H1 (cell line): ENCODE results near the gene AKIRIN2. TPM values are rescaled to one million over a fixed set of nuclear protein-coding genes. Genes with fewer than 3 reads are reported as not detected.
"Not testable (repeated sequence)": the region's sequence is repeated elsewhere in the genome, so short reads cannot be mapped to it uniquely, and the experiment has no call there.

Source experiments
- CTCF ChIA-PET: fragments of 300-600 bp; sonication (Branson Sonifier 250); formaldehyde crosslinking; loops from one replicate; lab custom pipeline; 2021; ENCODE audit not compliant: partially characterized antibody; lab: Charles Lee
- POLR2A ChIA-PET: fragments of 300-600 bp; sonication (Branson Sonifier 250); formaldehyde crosslinking; loops from one replicate; lab custom pipeline; 2021; ENCODE audit warnings: inconsistent platforms; ENCODE audit not compliant: partially characterized antibody; lab: Charles Lee
- DNase-seq, 2 experiments: peaks; one replicate each; pipeline versions ENCODE4 v3.0.0 to v3.0.0-alpha.2; 2010 to 2022; ENCODE audit warnings: low spot score in 2 of 2, low read depth in 1 of 2, mixed read lengths in 1 of 2
- FAIRE-seq: peaks from 2 replicates; lab custom pipeline; 2011; peaks lifted over from hg19 to GRCh38; lab: Jason Lieb, UNC
- H2AFZ ChIP-seq: 2 replicates; pipeline ENCODE4 v1.8.1; 2012; ENCODE audit warnings: low read length, inconsistent platforms
- H2AK5ac ChIP-seq: 2 replicates; pipeline ENCODE4 v1.6.1; 2013; ENCODE audit warnings: low read depth, low read length
- H2BK120ac ChIP-seq: replicated peaks from 2 replicates; pipeline ENCODE3; 2013; ENCODE audit warnings: low read depth, low read length, inconsistent platforms
- H2BK12ac ChIP-seq: 2 replicates; pipeline ENCODE4 v1.6.1; 2013; ENCODE audit warnings: low read depth, low read length
- H2BK15ac ChIP-seq: 2 replicates; pipeline ENCODE4 v1.6.1; 2013; ENCODE audit warnings: low read length
- H2BK20ac ChIP-seq: 2 replicates; pipeline ENCODE4 v1.6.1; 2013; ENCODE audit warnings: low read length
- H2BK5ac ChIP-seq: 2 replicates; pipeline ENCODE4 v1.6.1; 2013; ENCODE audit warnings: low read depth, low read length
- H3K14ac ChIP-seq: 2 replicates; pipeline ENCODE4 v1.6.1; 2013; ENCODE audit warnings: inconsistent platforms; ENCODE audit not compliant: insufficient read length
- H3K18ac ChIP-seq: 2 replicates; pipeline ENCODE4 v1.6.1; 2013; ENCODE audit warnings: low read length; ENCODE audit errors: extremely low read depth
- H3K23ac ChIP-seq: 2 replicates; pipeline ENCODE4 v1.6.1; 2013; ENCODE audit warnings: inconsistent platforms; ENCODE audit not compliant: insufficient read length
- H3K23me2 ChIP-seq: 2 replicates; pipeline ENCODE4 v1.6.1; 2013; ENCODE audit warnings: low read depth, low read length
- H3K27ac ChIP-seq: 2 replicates; pipeline ENCODE4 v1.6.1; 2011; ENCODE audit warnings: low read depth, low read length, inconsistent platforms
- H3K27me3 ChIP-seq, 4 experiments: replicated peaks in 1 of 4; 1 replicate in 1 of 4; 2 replicates in 3 of 4; pipeline versions ENCODE4 v1.6.1 to v1.8.1; 2011 to 2013; ENCODE audit warnings: low read length in 3 of 4, mild to moderate bottlenecking in 3 of 4, inconsistent platforms in 2 of 4, mixed read lengths in 2 of 4, moderate library complexity in 1 of 4; ENCODE audit not compliant: control insufficient read depth in 3 of 4, insufficient read depth in 3 of 4; ENCODE audit errors: extremely low read depth in 1 of 4
- H3K36me3 ChIP-seq, 4 experiments: 2 replicates each; pipeline versions ENCODE4 v1.6.1 to v1.8.1; 2011 to 2013; ENCODE audit warnings: mild to moderate bottlenecking in 4 of 4, low read length in 3 of 4, moderate library complexity in 2 of 4, control low read depth in 1 of 4, inconsistent platforms in 1 of 4; ENCODE audit not compliant: insufficient read depth in 4 of 4, control insufficient read depth in 2 of 4
- H3K4ac ChIP-seq: replicated peaks from 2 replicates; pipeline ENCODE3; 2013; ENCODE audit warnings: low read length, low read depth, mixed read lengths, inconsistent platforms; ENCODE audit not compliant: insufficient read length
- H3K4me1 ChIP-seq, 4 experiments: replicated peaks in 1 of 4; 1 replicate in 1 of 4; 2 replicates in 3 of 4; pipeline versions ENCODE4 v1.6.1 to v1.8.1; 2011 to 2013; ENCODE audit warnings: low read length in 3 of 4, inconsistent platforms in 2 of 4, mixed read lengths in 1 of 4; ENCODE audit not compliant: insufficient read depth in 4 of 4, control insufficient read depth in 3 of 4
- H3K4me2 ChIP-seq, 2 experiments: 2 replicates each; pipeline versions ENCODE4 v1.6.1 to v1.8.1; 2011 to 2013; ENCODE audit warnings: low read depth in 2 of 2, low read length in 2 of 2, control low read depth in 1 of 2, inconsistent platforms in 1 of 2, mild to moderate bottlenecking in 1 of 2; ENCODE audit not compliant: insufficient read depth in 1 of 2
- H3K4me3 ChIP-seq, 4 experiments: fragments of 200-600, 300-600 bp in 1 of 4; sonication (generic), shearing (Covaris generic), sonication (Bioruptor Twin) in 1 of 4; 2 replicates each; pipeline versions ENCODE4 v1.5.1 to v1.8.1; 2011 to 2016; ENCODE audit warnings: low read length in 4 of 4, low read depth in 3 of 4, control low read depth in 2 of 4, inconsistent platforms in 2 of 4, mild to moderate bottlenecking in 2 of 4, mixed read lengths in 1 of 4, moderate library complexity in 1 of 4; ENCODE audit not compliant: insufficient read depth in 2 of 4; ENCODE audit errors: extremely low read depth in 1 of 4
- H3K56ac ChIP-seq: replicated peaks from 2 replicates; pipeline ENCODE3; 2013; ENCODE audit warnings: low read depth, mild to moderate bottlenecking, mixed read lengths, low read length, inconsistent platforms; ENCODE audit not compliant: insufficient read length
- H3K79me1 ChIP-seq: 2 replicates; pipeline ENCODE4 v1.6.1; 2013; ENCODE audit warnings: low read depth, low read length, control low read depth
- H3K79me2 ChIP-seq, 2 experiments: 2 replicates each; pipeline versions ENCODE4 v1.6.1 to v1.8.1; 2012 to 2013; ENCODE audit warnings: low read length in 2 of 2, mild to moderate bottlenecking in 2 of 2, inconsistent platforms in 1 of 2; ENCODE audit not compliant: insufficient read depth in 2 of 2, control insufficient read depth in 1 of 2
- H3K9ac ChIP-seq, 4 experiments: replicated peaks in 1 of 4; 1 replicate in 1 of 4; 2 replicates in 3 of 4; pipeline versions ENCODE4 v1.6.1 to v1.8.1; 2011 to 2013; ENCODE audit warnings: low read depth in 3 of 4, low read length in 3 of 4, control low read depth in 2 of 4, mild to moderate bottlenecking in 2 of 4, moderate library complexity in 2 of 4, inconsistent platforms in 1 of 4; ENCODE audit errors: extremely low read depth in 1 of 4
- H3K9me3 ChIP-seq, 2 experiments: 2 replicates each; pipeline versions ENCODE4 v1.6.1 to v1.8.1; 2012 to 2013; ENCODE audit warnings: mild to moderate bottlenecking in 2 of 2, moderate library complexity in 2 of 2, control low read depth in 1 of 2, inconsistent platforms in 1 of 2, low read depth in 1 of 2, low read length in 1 of 2, mixed read lengths in 1 of 2; ENCODE audit not compliant: insufficient read depth in 2 of 2
- H4K20me1 ChIP-seq, 2 experiments: replicated peaks in 1 of 2; 2 replicates each; pipeline versions ENCODE3 to v1.8.1; 2011 to 2013; ENCODE audit warnings: inconsistent platforms in 2 of 2, low read length in 2 of 2, mild to moderate bottlenecking in 1 of 2; ENCODE audit not compliant: insufficient read depth in 2 of 2, control insufficient read depth in 1 of 2
- H4K5ac ChIP-seq: 2 replicates; pipeline ENCODE4 v1.6.1; 2013; ENCODE audit warnings: low read length, low read depth, mixed read lengths, inconsistent platforms; ENCODE audit not compliant: insufficient read length
- H4K8ac ChIP-seq: 2 replicates; pipeline ENCODE4 v1.8.0; 2013; ENCODE audit warnings: mild to moderate bottlenecking, moderate library complexity, low read length, inconsistent platforms; ENCODE audit not compliant: insufficient read depth; ENCODE audit errors: extremely low read depth
- H4K91ac ChIP-seq: replicated peaks from 2 replicates; pipeline ENCODE3; 2013; ENCODE audit warnings: low read length, mixed read lengths, inconsistent platforms; ENCODE audit not compliant: insufficient read length
- WGBS, 2 experiments: shearing (Covaris generic) in 1 of 2; methylation state at CpG; one replicate each; pipeline versions ENCODE4 v1.1.6 to v1.1.7; 2013 to 2015; ENCODE audit warnings: low lambda C conversion rate in 2 of 2, mixed read lengths in 2 of 2, inconsistent platforms in 1 of 2, low coverage in 1 of 2, missing lambda C conversion rate in 1 of 2; ENCODE audit not compliant: insufficient replicate concordance in 2 of 2, insufficient coverage in 1 of 2, insufficient read length in 1 of 2; ENCODE audit errors: extremely low coverage in 1 of 2, missing lambda C conversion rate in 1 of 2; 5-methylcytosine and 5-hydroxymethylcytosine counted together
- polyA plus RNA-seq, 7 experiments: library from polyadenylated mRNA; depleted of rRNA in 3 of 7; stranded (reverse) in 5 of 7; unstranded in 2 of 7; fragments of >200 nt in 5 of 7; fragments of 200-250 nt in 2 of 7; gene quantifications; 1 replicate in 5 of 7; 2 replicates in 1 of 7; 4 replicates in 1 of 7; pipeline versions ENCODE4 v1.2.1 to v1.2.3, GENCODE V29; 2011 to 2013; ENCODE audit warnings: missing spikeins in 2 of 7, mixed read lengths in 2 of 7
- total RNA-seq: library from RNA; stranded (reverse); fragmentation: NEBNext Ultra II Directional; extraction: Animal tissue kit (Norgen Biotek cat#: 25700); gene quantifications from 2 replicates; pipeline ENCODE4 v1.2.1, GENCODE V29; 2021

The AKIRIN2 gene
- total and polyA plus RNA-seq, 2 of the 8 experiments (the other 6 are each of a cell fraction or from before 2014, with no cell fraction given) = 35.6 to 75.3 TPM

DNA sequence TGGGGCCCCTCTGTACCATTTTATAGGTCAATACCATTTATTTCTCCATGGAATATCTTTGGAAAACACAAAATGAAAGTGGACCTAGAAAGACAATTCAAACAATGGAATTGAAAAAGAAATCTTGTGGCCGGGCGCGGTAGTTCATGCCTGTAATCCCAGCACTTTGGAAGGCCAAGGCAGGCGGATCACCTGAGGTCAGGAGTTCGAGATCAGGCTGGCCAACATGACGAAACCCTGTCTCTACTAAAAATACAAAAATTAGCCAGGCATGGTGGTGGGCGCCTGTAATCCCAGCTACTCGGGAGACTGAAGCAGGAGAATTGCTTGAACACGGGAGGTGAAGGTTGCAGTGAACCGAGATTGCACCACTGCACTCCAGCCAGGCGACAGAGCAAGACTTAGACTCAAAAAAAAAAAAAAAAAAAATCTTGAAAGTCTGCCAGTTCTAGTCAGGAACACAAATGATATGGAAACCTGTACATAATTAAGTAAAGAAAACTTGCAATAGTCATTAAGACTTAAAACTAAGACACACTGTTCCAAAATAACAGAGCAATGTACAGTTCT, 15.3 kb downstream of the AKIRIN2 start:
- not testable (repeated sequence) for H2BK20ac ChIP-seq, H3K4me1 ChIP-seq, H2BK12ac ChIP-seq, H2AK5ac ChIP-seq, H3K9ac ChIP-seq, H2BK120ac ChIP-seq, H3K36me3 ChIP-seq, H4K8ac ChIP-seq, H3K56ac ChIP-seq, H3K79me1 ChIP-seq, DNase-seq, H3K4me3 ChIP-seq, H3K4me2 ChIP-seq, H3K23me2 ChIP-seq, H3K9me3 ChIP-seq, H3K23ac ChIP-seq, H3K14ac ChIP-seq, H2BK15ac ChIP-seq, H2BK5ac ChIP-seq, H3K27me3 ChIP-seq, H4K5ac ChIP-seq, FAIRE-seq, H3K27ac ChIP-seq, H3K18ac ChIP-seq, H4K91ac ChIP-seq, H2AFZ ChIP-seq, H3K4ac ChIP-seq
- POLR2A ChIA-PET = interaction anchor here (1.5 to 1.6 kb wide), 2 partner anchors 15 kb away, joined by 6 to 7 read pairs; partner anchors contain the start of gene AKIRIN2
- Histone ChIP-seq H4K20me1 (peaks cover 16 to 20% of the 10 kb centered on the region in 2 experiments), H3K79me2 (peaks cover 43 to 100% of the 10 kb centered on the region in 2 experiments)
- WGBS, 2 experiments = 83% methylated on average over 11 of the region's 11 CpGs; no CpG with 5 or more reads in 1 of the 2 experiments
- CTCF ChIA-PET = interaction anchor here (0.7 to 1.8 kb wide), 3 partner anchors 18 to 675 kb away, joined by 3 to 4 read pairs (median 4); no protein-coding TSS in a partner anchor
